SKM-1 (cell line): ENCODE data around the gene PDS5B.
"Not testable (repeated sequence)": the region's sequence is repeated elsewhere in the genome, so short reads cannot be mapped to it uniquely, and the experiment has no call there.

ENCODE experiments used
- DNase-seq: peaks from one replicate; lab custom pipeline; 2025; ENCODE audit not compliant: unreplicated experiment; lab: John Stamatoyannopoulos, UW

Gene PDS5B

DNA sequence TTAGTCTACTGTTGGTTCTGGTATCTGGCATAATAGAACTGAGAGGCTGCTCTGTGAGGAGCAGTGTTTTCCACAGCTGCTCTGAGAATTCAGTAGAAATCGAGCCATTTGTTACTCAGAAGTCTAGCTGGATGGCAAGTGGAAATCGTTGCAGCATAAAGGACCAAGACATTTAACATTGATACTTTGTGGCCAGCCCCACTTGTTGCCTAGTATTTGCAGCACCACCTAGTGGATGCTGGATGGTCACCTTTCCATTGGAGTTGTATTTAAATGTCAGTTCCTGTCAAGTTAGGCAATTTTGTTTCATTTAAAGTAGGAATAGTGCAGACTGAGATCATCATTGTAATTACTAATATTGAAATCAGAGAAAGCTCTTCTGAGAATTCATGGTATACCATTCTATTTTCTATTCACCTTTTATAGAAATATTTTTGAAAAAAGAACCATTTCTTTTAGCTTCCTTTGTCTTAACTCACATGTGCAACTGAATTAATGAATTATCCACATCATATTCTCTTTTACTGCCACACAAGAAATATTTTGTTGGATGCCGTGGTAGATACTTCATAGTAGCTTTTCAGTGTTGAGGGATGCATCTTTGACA is 64.6 kb downstream of the PDS5B start:
- DNase-seq, result peak; percentile 24

DNA sequence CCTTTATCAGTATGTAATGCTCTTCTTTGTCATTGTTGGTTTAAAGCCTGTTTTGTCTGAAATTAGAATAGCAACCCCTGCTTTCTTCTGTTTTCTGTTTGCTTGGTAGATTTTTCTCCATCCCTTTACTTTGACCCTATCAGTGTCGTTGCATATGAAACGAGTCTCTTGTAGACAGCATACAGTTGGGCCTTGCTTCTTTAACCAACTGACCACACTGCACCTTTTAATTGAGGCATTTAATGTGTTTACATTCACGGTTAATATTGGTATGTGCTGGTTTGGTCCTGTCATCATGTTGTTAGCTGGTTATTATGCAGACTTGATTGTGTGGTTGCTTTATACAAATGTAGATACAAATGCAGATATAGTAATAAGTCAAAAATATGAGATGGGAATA is 71.1 kb downstream of the PDS5B start:
- no peak for DNase-seq

DNA sequence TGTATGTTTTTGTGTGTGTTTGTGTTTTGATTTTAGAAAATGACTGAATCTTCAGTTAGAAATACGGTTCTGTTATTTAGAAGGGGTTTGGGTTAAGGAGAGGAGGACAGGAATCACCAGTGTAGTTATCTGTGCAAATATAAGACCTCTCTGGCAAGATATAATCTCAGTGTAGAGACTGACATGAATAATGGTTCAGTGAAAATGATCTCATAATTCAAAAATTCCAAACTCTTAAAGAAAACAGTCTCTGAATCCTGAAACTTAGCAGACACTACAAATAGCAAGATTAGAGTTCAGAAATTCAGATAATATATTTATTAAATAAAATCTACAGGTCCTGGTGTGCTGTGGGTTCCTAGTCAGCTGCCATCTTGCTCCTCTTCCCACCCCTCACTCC is 73.5 kb downstream of the PDS5B start:
- no peak for DNase-seq

DNA sequence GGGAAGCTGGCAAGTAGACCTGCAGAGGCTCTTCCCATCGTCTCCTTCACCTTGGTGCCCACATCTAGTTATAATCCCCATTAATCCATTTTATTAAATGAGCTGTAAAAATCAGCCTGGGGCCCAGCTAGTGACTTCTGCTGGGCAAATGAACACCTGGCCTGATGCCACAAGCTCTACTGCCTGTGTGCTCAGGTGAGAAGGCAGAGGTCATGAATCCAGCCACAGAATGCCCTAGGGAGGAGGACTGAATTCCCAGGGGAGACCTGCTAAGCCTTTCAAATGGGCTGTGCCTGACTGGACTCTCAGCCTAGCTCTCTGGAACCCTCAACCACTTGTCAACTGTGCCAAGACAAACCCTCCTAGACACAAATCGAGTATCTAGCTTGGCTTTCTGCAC is 74.0 kb downstream of the PDS5B start:
- DNase-seq, result no peak

DNA sequence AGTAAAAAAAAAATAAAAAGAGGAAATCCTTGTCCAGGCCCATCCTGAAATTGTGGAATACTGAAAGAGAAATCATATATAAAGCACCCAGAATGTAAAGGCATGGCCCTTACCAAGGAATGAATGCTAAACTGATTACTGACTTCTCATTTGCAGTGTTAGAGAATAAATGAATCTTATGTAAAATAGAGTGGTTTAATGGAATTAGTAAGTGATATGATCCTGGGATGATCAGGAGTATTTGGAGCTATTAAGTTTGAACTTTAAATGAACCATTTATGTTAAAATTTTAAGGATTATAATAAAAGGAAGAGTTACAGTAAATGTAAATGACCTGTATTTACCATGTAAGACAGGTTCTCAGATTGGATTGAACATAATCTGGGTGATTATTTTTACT is 75.4 kb downstream of the PDS5B start:
- DNase-seq, result no peak

DNA sequence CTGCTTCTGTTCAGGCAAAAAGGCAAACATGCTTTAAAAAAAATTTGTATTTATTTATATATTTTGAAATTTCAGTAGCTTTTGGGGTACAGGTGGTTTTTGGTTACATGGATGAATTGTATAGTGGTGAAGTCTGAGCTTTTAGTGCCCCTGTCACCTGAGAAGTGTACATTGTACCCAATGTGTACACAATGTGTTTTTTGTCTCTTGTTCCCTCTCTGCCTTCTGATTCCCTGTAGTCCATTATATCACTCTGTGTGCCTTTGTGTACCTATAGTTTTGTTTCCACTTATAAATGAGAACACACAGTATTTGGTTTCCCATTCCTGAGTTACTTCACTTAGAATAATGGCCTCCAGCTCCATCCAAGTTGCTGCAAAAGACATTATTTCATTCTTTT is 77.4 kb downstream of the PDS5B start:
- no peak for DNase-seq

DNA sequence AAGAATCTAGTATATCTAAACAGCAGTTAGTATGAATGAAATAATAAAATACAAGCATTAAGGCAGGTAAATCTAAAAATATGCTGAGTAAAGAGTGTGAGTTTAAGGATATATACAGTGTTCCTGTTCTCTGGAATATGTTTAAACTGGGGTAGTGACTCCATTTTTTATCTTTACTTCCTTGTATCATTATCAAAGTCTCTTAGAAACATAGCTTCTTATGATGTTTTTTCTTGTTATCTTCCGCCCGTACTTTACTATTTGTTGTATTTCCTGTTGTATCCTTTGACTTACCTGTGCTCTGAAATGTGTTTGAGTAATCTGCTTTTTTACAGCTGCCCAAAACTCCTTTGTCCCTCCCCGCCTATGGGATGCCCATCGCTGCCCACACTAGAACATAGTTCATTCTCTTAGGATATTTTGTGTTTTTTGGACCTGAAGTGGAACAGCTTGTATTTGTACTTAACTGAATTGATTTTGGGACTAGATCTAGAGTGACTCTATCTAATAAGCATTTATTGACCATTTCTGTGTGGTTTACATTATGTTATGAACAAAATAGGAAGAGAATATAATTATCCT is 80.8 kb downstream of the PDS5B start:
- DNase-seq, result no peak

DNA sequence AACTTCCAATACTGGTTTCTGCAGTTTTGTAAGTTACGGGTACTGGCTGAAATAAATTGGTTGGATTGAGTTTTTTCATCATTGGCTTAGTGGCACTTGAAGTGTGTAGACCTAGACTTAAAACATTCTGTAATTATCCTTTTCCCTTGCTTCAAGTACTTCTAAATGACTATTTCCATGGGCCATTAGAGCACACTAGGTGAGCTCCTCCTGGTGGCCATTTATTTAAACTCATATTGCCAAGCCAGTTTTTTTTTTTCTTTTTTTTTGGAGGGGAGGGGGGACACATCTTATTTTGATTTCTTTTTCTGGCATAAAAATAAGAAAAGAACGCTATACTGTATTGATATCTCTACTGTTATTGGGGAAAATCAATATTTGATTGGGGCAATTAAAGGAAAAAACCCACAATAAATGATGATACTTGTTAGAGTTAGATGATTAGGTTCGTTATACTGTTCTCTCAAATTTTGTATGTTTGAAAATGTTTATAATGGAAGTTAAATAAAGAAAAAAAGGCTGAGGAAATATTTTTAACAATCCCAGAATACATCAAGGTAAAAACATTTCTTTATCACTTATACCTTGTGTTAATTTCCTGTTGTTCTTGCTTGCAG is 82.9 kb downstream of the PDS5B start:
- DNase-seq, result peak; percentile 31

DNA sequence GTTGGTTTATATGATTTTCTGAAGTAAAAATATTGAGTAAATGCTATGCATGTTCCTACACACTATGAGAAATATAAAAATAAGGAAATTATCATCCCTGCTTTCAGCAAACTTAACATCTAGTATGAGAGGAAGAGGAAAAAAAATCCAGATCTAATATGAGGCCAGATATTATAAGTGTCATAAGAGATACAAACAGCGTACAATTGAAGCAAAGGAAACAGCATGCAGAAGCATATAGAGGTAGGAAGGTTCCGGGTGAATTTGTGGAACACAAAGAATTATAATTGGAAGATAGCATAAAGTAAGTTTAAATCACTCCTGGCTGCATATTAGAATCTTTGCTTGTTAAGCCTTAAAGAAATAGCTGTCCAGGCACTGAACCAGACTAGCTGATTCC is 88.3 kb downstream of the PDS5B start:
- DNase-seq, result no peak

DNA sequence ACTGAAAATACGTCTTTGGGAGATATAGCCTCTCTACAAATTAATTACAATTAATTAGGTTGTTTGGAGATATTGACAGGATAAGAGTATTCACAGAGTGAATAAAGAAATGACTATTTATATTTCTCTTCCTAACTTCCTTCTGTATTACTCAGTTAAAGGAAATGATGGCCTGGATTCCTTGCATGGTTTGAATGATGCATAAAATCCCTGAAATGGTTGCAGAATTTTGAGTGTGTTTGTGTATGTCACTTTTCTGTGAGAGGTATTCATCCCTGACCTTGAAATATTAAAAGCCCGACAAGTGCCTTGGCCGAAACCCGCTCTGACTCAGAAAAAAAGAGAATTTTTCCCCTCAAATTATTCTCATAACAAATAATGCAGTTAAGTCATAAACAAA is 90.0 kb downstream of the PDS5B start:
- no peak for DNase-seq

DNA sequence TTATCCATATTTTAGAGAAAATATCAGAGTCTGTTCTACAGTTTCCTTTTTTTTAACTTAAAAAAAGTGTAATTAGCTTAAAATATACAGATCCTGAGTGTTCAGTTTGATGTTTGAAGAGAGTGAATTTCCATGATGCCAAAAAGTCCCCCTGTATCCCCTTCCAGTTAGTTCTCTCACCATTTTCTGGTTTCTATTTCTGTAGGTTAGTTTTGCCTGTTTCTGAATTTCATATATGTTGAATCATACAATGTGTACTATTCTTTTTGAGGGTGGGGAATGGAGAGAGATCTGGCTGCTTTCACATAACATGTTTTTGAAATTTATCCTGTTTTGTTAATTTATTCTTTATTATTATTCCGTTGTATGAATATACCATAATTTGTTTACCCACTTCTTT is 95.9 kb downstream of the PDS5B start:
- DNase-seq, result no peak

DNA sequence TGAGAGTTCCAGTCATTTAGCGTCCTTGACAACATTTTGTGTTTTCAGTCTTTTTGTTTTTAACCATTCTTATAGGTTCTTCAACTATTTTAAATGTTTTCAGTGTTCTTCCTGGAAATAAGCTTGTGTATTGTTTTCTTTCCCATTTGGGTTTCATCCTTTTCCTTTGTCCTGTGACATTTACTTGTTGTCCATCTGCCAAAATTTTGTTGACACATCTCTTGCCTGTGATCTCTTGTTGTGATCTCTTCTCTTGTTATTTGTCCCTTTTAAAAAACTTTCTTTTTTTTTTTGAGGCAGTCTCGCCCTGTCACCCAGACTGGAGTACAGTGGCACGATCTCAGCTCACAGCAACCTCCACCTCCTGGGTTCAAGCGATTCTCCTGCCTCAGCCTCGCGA is 96.5 kb downstream of the PDS5B start:
- DNase-seq, result no peak

DNA sequence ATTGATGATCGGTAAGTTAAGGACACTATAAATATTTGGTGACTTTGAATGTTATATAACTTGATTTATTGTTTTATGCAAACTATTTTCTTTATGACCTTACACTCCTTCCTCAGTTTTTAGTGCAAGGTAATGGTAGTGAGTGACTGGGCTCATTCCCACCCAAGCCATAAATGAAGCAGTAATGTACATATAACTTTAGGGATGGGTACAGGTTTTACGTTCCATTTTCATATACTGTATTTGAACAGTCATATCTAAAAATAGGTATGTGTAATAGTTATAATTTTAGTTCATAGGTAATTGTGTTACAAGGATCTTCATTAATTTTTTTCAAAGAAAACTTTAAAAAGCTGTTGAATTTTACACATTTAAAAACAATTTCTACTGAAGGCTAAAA is 101.0 kb downstream of the PDS5B start:
- DNase-seq, result no peak

DNA sequence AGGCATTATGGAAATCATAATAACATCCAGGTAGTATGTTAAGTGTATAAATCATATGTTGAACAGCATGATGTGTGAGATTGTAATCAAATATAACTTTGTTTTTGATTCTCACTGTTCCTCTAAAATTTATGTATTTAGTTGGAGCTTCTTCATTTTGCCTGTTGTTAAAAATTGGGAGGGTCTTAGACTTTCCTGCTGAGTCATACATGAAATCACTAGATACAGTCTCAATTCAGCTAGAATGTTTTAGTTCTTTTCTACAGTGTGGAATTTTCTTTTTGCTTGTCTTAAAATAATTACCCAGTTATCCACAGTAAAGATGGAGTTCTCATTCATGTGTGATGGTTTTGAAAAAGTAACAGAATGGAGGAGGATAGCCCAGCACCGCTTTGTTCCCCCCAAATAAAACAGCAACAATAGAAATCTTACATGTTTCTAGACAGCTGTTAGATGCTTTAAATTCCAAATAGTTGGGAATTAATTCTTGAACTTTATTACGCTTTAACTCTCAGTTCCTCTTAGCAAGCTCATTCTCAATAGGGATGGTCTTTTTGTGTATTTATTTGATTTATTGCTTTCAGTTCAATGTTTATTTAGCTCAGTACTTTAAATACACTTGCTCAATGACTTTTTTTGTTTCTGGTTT is 109.5 kb downstream of the PDS5B start:
- DNase-seq, result no peak

DNA sequence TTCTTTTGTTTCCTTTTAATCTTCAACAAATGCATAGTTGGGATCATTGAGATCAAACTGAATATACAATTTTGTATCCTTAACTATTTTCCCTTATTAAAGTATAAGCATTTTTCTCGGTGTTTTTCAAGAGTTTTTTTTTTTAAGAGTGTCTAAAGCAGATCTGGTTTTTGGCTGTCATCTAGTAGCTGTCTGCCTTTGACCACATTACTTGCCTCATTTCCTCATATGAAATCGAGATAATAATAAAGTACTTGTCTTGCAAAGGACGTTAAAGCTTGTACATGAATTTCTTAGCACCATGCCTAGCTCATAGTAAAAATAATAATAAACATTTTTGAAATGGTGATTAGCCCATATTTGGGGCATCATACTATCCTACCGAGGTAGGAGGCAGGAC is 121.2 kb downstream of the PDS5B start:
- DNase-seq, result no peak

DNA sequence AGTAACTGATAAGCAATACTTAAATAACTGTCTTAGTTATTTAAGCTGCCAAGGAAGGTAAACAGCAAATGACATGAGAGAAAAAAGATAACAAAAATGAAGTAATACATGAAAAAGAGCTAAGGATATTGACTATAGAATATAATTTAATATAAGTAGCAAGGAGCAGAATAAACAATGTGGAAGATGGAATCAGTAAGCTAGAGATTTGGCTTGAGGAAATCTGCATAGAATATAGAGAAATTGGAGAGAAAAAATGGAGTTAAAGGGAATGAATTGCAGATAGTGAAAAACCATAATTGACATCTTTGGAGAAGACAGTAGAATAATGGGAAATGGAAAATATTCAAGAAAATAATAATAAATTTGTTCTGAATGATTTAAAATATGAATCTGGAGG is 127.1 kb downstream of the PDS5B start:
- no peak for DNase-seq

DNA sequence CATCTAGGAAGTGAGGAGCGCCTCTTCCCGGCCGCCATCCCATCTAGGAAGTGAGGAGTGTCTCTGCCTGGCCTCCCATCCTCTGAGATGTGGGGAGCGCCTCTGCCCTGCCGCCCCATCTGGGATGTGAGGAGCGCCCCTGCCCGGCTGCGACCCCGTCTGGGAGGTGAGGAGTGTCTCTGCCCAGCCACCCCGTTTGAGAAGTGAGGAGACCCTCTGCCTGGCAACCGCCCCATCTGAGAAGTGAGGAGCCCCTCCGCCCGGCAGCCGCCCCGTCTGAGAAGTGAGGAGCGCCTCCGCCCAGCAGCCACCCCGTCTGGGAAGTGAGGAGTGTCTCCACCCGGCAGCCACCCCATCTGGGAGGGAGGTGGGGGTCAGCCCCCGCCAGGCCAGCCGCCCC is 129.9 kb downstream of the PDS5B start:
- DNase-seq, result not testable (repeated sequence)

DNA sequence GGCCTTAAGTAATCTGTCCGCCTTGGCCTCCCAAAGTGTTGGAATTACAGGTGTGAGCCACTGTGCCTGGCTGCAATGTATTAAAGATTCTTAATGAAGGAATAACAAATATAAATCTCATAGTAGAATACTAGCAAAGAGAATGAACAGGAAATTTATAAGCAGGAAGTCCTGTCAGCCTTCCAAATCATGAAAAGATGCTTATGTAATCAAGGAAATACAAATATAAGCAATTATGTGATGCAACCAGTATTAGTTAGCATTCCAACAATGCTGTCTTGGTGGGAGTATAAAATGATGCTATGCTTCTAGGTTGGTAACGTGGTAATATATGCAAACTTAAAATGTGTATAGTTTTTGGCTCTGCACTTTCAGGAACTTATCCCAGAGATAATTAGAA is 133.8 kb downstream of the PDS5B start:
- no peak for DNase-seq

DNA sequence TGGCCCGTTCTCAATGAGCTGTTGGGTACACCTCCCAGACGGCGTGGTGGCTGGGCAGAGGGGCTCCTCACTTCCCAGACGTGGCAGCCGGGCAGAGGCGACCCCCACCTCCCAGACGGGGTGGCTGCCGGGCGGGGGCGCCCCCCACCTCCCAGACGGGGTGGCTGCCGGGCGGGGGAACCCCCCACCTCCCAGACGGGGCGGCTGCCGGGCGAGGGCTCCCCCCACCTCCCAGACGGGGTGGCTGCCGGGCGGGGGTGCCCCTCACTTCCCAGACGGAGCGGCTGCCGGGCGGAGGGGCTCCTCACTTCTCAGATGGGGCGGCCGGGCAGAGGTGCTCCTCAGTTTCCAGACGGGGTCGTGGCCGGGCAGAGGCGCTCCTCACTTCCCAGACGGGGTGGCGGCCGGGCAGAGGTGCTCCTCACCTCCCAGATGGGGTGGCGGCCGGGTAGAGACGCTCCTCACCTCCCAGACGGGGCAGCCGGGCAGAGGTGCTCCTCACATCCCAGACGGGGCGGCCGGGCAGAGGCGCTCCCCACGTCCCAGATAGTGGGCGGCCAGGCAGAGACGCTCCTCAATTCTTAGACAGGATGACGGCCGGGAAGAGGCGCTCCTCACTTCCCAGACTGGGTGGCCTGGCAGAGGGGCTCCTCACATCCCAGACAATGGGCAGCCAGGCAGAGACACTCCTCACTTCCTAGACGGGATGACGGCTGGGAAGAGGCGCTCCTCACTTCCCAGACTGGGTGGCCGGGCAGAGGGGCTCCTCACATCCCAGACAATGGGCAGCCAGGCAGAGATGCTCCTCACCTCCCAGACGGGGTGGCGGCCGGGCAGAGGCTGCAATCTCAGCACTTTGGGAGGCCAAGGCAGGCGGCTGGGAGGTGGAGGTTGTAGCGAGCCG is 135.1 kb downstream of the PDS5B start:
- not testable (repeated sequence) for DNase-seq

DNA sequence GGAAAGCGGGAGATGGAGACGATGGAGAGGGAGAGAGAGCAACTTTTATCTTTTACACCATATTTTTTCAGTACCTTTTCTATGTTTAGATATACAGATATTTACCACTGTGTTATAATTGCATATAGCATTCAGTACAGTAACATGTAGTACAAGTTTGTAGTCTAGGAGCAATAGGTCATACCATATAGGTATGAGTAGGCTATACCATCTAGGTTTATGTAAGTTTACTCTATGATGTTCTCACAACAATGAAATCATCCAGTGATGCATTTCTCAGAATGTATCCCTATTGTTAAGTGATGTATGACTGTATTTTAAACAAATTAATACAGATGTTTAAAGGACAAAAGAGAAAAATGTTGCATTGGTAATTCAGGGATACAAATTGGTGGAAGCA is 136.1 kb downstream of the PDS5B start:
- no peak for DNase-seq

DNA sequence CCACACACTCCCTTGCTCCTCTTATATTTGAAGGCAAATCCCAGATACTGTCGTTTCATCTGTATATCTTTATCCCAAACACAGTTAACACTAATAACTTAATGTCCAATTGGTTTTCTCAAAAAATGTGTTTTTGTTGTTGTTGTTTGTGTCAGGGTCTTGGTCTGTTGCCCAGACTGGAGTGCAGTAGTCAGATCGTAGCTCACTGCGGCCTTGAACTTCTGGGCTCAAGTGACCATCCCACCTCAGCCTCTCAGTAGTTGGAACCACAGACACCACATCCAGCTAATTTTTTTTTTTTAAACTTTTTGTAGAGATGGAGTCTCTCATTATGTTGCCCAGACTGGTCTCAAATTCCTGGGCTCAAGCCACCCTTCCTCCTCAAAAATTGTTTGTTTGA is 137.7 kb downstream of the PDS5B start:
- DNase-seq, result no peak
